ENCODE results near the gene ICOSLG.
"Not testable (repeated sequence)": the region's sequence is repeated elsewhere in the genome, so short reads cannot be mapped to it uniquely, and the experiment has no call there.

The ICOSLG gene

GRCh38 chr21:44223334-44223733 lies 17.4 kb downstream of the ICOSLG start:
- not testable (repeated sequence) for DNase-seq (ENCODE audit: low read depth)

GRCh38 chr21:44220674-44221073 lies 20.1 kb downstream of the ICOSLG start:
- DNase-seq (ENCODE audit: low read depth): not testable (repeated sequence)

- DNase-seq (ENCODE audit: low read depth): not testable (repeated sequence)
Measured at GRCh38 chr21:44218461-44218860, 22.3 kb downstream of the ICOSLG start.

- not testable (repeated sequence) for DNase-seq (ENCODE audit: low read depth)
Measured at GRCh38 chr21:44211978-44212377, 28.8 kb downstream of the ICOSLG start.

- DNase-seq (ENCODE audit: low read depth): not testable (repeated sequence)
Measured at GRCh38 chr21:44211574-44211973, 29.2 kb downstream of the ICOSLG start.

- DNase-seq (ENCODE audit: low read depth): not testable (repeated sequence)
Measured at GRCh38 chr21:44207860-44208646, 32.7 kb downstream of the ICOSLG start.

- not testable (repeated sequence) for DNase-seq (ENCODE audit: low read depth)
Measured at GRCh38 chr21:44206698-44207676, 33.8 kb downstream of the ICOSLG start.

- not testable (repeated sequence) for DNase-seq (ENCODE audit: low read depth)
Measured at GRCh38 chr21:44206187-44206586, 34.6 kb downstream of the ICOSLG start.

- DNase-seq (ENCODE audit: low read depth): not testable (repeated sequence)
Measured at GRCh38 chr21:44202590-44203299, 38.0 kb downstream of the ICOSLG start.

GRCh38 chr21:44199997-44200396 lies 40.7 kb downstream of the ICOSLG start:
- DNase-seq (ENCODE audit: low read depth): not testable (repeated sequence)

- no peak for DNase-seq (ENCODE audit: low read depth)
Measured at GRCh38 chr21:44199448-44199847, 41.3 kb downstream of the ICOSLG start.

GRCh38 chr21:44197156-44197516 lies 43.6 kb downstream of the ICOSLG start:
- not testable (repeated sequence) for DNase-seq (ENCODE audit: low read depth)

- not testable (repeated sequence) for DNase-seq (ENCODE audit: low read depth)
Measured at GRCh38 chr21:44196212-44197155, 44.3 kb downstream of the ICOSLG start.

- not testable (repeated sequence) for DNase-seq (ENCODE audit: low read depth)
Measured at GRCh38 chr21:44194888-44195287, 45.9 kb downstream of the ICOSLG start.

- DNase-seq (ENCODE audit: low read depth): not testable (repeated sequence)
Measured at GRCh38 chr21:44194451-44194850, 46.3 kb downstream of the ICOSLG start.

- DNase-seq (ENCODE audit: low read depth): not testable (repeated sequence)
Measured at GRCh38 chr21:44193108-44193507, 47.6 kb downstream of the ICOSLG start.

- not testable (repeated sequence) for DNase-seq (ENCODE audit: low read depth)
Measured at GRCh38 chr21:44190349-44191271, 50.1 kb downstream of the ICOSLG start.

- not testable (repeated sequence) for DNase-seq (ENCODE audit: low read depth)
Measured at GRCh38 chr21:44184862-44185261, 55.9 kb downstream of the ICOSLG start.

GRCh38 chr21:44182202-44182601 lies 58.5 kb downstream of the ICOSLG start:
- not testable (repeated sequence) for DNase-seq (ENCODE audit: low read depth)

GRCh38 chr21:44181506-44181905 lies 59.2 kb downstream of the ICOSLG start:
- not testable (repeated sequence) for DNase-seq (ENCODE audit: low read depth)
